Type B pancreatic cell (in vitro differentiated cells): ENCODE measurements around the gene LFNG. TPM values are rescaled to one million over a fixed set of nuclear protein-coding genes. Genes with fewer than 3 reads are reported as not detected.

Source experiments
- DNase-seq: peaks from one replicate; pipeline ENCODE4 v3.0.0; 2021; ENCODE audit warnings: mixed read lengths; ENCODE audit not compliant: unreplicated experiment; ENCODE audit errors: extremely low spot score
- H3K27ac Mint-ChIP-seq: 2 replicates; pipeline ENCODE4 v1.8.0; 2021; ENCODE audit warnings: mild to moderate bottlenecking, mixed read lengths
- H3K27me3 Mint-ChIP-seq: 2 replicates; pipeline ENCODE4 v1.8.0; 2021; ENCODE audit warnings: mixed read lengths
- H3K36me3 Mint-ChIP-seq: 2 replicates; pipeline ENCODE4 v1.8.0; 2021; ENCODE audit warnings: mixed read lengths
- H3K4me1 Mint-ChIP-seq: one replicate; pipeline ENCODE4 v1.8.0; 2021; ENCODE audit warnings: mixed read lengths; ENCODE audit not compliant: unreplicated experiment
- H3K4me3 Mint-ChIP-seq: 2 replicates; pipeline ENCODE4 v1.8.0; 2021; ENCODE audit warnings: mild to moderate bottlenecking, mixed read lengths
- H3K9me3 Mint-ChIP-seq: 2 replicates; pipeline ENCODE4 v1.8.0; 2021; ENCODE audit warnings: mixed read lengths
- total RNA-seq: library from RNA; stranded (reverse); gene quantifications from 2 replicates; pipeline ENCODE4 v1.2.1, GENCODE V29; 2021; ENCODE audit warnings: low replicate concordance
- TF ChIP-seq, protein P1 (sequence below): fragments of 200-600 bp; sonication (generic); conservative IDR thresholded peaks from 2 replicates; pipeline ENCODE4 v1.5.0; 2021; ENCODE audit warnings: antibody characterized with exemption, mild to moderate bottlenecking

The LFNG gene
- total RNA-seq, 1 donor from 2014 or later, result 15.3 TPM

DNA sequence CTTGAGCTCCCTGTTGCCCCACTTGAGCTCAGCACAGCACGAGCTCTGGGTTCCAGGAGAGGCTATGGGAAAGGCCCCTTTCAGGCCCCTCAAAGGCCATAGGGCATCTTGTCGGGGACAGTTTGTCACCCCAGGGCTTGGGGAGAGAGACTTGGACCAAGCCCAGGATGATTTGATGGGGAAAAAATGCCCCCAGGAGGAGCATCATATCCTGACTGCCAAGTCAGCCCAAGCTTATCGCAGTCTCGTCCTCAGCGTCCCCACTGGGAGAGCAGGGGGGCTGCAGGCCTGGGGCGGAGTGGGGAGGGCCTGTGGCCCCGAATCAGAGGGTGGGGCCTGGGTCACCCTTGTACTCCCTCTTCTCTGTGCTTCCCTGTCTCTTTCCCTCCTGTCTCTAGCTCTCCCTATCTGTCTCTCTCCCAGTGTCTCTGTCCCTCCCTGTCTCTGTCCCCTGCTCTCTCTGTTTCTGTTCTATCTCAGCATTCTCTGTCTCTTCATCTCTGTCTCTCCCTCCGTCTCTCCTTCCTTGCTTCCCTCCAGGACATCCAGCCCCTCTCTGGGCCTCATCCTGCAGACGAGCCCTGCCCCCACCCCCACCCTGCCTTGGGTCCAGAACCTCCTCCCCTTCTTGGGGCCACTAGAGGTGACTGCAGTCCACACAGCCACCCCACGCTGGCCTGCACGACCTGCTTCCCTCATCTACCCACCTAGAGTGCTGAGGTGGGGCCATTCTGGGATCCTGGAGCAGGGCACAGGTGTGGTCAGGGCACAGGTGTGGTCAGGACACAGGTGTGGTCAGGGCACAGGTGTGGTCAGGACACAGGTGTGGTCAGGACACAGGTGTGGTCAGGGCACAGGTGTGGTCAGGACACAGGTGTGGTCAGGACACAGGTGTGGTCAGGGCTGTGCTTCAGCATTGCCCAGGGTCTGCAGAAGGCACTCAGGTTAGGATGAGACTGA lies 26.1 kb upstream of the LFNG start:
- no peaks in the 10 kb centered on the region for H3K36me3 Mint-ChIP-seq
- peaks cover 19% of the 10 kb centered on the region for H3K4me1 Mint-ChIP-seq

DNA sequence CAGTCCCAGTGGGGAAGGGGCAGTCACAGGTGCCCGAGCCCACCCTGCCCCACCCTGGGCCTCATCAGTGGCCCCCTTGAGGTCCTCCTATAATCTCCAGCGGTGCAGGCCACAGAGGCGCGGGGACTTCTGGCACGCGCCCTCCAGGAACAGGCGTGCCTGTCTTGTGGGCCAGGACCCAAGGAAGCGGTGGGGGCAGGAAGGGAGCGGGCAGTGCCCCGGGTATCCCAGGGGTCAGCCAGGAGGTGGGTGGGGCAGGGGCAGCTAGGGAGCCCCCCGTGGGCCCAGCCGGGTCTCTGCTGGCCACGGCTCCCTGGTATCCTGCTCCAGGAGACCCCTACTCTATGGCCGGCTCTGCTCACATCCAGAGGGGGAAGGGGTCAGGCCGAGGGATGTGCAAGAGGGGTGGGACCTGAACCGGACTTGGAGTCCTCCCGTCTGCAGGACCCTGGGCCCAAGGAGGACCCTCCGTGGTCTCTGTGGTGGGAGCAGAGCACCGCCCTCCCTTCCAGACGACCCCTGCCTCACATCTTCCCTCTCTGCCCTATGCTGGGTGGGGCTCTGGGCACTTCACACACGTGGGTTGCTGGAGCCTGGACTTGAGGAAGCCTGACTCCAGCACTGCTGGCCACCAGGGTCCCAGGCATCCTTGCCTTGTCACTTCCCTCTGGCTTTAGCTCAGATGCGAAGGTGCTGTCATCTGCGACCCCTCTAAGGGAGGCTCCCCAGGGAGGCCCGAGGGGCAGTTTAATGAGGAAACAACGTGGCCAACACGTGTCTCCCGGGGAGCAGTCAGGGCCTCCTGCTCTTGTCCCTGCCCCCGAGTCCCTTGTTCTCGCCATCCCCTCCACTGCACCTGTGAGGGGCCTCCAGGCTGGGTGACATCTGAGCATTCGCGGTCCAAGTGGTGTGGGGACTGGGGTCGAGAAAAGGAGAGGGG lies 25.1 kb upstream of the LFNG start:
- H3K27me3 Mint-ChIP-seq, result no peaks in the 10 kb centered on the region
- peaks cover 17% of the 10 kb centered on the region for H3K4me1 Mint-ChIP-seq

More for the DNA sequence above, 26.1 kb upstream of the LFNG start:
- no peak overlapping the region for H3K4me3 Mint-ChIP-seq
- no peaks in the 10 kb centered on the region for H3K9me3 Mint-ChIP-seq
- no peaks in the 10 kb centered on the region for H3K27me3 Mint-ChIP-seq
- H3K27ac Mint-ChIP-seq, result no peak overlapping the region
- TF ChIP-seq, protein P1, sequence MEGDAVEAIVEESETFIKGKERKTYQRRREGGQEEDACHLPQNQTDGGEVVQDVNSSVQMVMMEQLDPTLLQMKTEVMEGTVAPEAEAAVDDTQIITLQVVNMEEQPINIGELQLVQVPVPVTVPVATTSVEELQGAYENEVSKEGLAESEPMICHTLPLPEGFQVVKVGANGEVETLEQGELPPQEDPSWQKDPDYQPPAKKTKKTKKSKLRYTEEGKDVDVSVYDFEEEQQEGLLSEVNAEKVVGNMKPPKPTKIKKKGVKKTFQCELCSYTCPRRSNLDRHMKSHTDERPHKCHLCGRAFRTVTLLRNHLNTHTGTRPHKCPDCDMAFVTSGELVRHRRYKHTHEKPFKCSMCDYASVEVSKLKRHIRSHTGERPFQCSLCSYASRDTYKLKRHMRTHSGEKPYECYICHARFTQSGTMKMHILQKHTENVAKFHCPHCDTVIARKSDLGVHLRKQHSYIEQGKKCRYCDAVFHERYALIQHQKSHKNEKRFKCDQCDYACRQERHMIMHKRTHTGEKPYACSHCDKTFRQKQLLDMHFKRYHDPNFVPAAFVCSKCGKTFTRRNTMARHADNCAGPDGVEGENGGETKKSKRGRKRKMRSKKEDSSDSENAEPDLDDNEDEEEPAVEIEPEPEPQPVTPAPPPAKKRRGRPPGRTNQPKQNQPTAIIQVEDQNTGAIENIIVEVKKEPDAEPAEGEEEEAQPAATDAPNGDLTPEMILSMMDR, result no peak
- DNase-seq, result no peak

DNA sequence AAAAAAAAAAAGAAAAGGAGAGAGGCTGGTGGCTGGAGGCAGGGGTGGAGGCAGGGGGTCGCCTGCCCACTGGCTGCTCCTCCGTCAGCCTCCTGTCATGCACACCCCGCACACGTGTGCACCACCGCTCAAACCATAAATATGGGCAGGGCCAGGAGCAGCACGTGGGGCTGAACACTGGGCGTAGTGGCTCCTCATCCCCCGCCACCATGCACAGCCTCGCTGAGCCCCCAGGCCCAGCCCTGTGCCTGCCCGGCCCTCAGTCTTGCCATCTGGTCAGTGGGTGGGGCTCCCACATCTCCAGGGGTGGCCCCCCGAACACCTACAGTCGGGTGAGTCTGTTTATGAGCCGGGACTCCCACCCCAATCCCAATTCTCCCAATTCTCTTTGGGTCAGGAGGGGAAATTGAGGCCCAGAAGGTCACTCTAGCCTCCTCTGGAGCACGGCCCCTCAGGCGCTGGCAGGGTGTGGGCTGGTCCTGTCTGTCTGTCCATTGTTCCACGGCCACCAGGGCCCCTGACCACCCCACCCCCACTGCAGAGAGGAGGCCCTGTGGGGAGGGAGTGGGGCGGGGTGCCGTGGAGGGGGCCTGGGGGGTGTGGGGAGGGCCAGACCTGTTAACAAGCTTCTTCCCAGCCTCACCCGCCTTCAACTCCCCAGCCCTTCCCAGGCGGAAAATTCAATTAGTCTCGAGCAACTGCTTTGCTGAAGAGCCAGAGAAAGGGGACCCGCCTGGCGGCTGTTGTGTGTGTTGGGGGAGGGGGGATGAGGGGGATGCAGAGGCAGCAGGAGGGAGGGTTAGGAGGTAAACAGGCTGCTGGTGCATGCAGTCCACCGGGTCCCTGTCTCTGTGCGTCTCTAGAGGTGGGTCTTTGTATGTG lies 23.9 kb upstream of the LFNG start:
- TF ChIP-seq, protein P1, result no peak
- Mint-ChIP-seq H3K9me3 (no peaks in the 10 kb centered on the region), H3K27ac (no peak overlapping the region), H3K36me3 (no peaks in the 10 kb centered on the region), H3K27me3 (no peaks in the 10 kb centered on the region), H3K4me3 (no peak overlapping the region), H3K4me1 (peaks cover 20% of the 10 kb centered on the region)
- DNase-seq, result no peak

More for the DNA sequence above, 25.1 kb upstream of the LFNG start:
- no peak for DNase-seq
- Mint-ChIP-seq H3K36me3 (no peaks in the 10 kb centered on the region), H3K27ac (no peak overlapping the region), H3K4me3 (no peak overlapping the region), H3K9me3 (no peaks in the 10 kb centered on the region)
- TF ChIP-seq, protein P1, result no peak

DNA sequence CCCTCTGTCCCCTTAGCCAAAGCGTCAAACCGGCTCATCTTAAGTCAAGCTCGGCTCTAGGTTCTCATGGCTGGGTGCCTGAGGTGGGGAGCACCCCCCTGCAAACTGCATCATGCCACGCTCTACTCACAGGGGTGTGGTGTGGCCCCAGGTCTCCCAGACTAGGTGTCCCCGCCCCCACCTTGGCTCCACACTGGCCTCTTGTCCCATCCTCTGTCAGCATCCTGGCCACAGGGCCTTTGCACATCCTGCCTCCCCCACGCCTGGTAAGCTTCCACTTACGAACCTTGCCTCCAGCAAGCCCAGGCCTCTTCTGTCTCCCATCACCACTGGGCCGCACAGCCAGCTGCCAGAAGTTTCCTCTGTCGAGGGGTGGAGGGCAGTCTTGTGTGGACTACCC lies 23.2 kb upstream of the LFNG start:
- no peak overlapping the region for H3K4me3 Mint-ChIP-seq

More for the DNA sequence above, 23.2 kb upstream of the LFNG start:
- Mint-ChIP-seq H3K27ac (no peak overlapping the region), H3K36me3 (no peaks in the 10 kb centered on the region), H3K4me1 (peaks cover 21% of the 10 kb centered on the region), H3K9me3 (no peaks in the 10 kb centered on the region), H3K27me3 (no peaks in the 10 kb centered on the region)
- DNase-seq, result no peak
- TF ChIP-seq, protein P1, result no peak
